HG02884 (cell line): ENCODE results near the gene FGGY.
"Not testable (repeated sequence)": the region's sequence is repeated elsewhere in the genome, so short reads cannot be mapped to it uniquely, and the experiment has no call there.

Experiments used
- ATAC-seq: cut with Tn5 transposase; IDR thresholded peaks from one replicate; pipeline ENCODE4 v1.9.1; 2021; ENCODE audit warnings: mild to moderate bottlenecking, moderate library complexity; ENCODE audit not compliant: unreplicated experiment

Gene FGGY

DNA sequence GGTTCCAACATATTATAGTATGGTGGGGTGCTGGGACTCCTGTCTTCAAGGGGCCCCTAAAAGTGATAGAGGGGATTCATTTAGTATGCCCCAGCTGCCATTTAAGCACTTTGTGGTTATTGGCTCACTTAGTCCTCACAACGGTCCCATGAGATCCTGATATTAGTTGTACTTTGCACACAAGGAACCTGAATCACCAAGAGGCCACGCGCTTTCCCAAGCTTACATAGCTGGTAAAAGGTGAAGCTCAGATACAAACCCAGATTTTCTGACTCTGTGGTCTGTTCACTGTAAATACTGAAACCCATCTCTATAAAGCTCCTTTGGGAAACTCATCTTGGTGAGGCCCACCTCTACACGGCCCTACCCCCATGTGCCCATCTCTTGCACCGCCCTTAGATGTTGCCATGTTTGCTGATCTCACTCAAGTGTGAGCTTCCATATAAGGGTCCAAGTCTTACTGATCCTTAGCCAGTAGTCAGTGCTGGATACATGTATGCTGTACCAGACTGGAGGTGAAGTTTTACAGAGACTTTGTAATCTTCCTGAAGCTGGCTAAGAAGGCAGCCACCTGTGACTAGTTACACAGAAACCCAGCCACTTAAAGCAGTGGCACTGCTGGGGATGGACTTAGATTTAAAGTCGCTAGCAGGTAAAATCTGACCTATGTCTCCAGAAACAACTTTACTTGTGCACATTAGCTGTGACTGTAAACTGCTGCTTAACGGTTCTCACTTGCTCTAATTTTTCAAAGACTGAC lies 393.5 kb downstream of the FGGY start:
- ATAC-seq: no peak

DNA sequence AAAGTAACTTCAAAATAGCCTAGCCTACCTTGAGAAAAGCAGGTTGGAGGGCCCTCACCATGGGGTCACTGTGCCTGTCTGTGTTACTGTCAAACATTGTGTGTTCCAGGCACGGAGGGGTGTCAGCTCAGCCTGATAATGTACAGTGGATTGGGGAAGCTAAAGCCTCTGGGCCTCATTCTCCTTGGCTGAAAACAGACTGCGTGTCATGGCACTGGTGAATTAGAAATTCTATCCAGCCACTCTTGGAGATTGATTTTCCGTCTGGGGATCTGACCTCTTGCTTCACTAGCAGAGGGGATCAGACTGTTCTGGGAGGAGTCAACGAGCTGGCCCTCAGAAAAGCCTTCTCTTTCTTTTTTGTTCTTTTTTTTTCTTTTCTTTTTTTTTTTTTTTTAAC lies 394.4 kb downstream of the FGGY start:
- no peak for ATAC-seq

DNA sequence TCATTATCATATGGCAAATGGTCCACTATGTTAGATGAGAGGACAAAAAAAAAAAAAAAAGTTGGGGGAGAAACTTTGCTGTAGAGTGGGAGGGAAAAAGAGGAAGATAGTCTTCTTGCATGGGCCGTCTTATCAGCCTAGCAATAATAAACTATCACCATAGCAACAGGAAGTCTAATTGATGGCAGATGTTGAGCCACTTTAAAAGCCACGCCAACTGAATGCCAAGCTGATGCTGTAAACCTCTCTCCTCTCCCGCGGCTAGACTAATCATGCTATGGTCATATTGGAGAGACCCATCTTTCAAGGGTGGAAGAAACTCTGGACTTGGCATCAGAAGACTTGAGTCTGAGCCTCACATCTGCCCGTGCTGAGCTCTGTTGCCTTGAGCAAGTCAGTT lies 395.7 kb downstream of the FGGY start:
- no peak for ATAC-seq

DNA sequence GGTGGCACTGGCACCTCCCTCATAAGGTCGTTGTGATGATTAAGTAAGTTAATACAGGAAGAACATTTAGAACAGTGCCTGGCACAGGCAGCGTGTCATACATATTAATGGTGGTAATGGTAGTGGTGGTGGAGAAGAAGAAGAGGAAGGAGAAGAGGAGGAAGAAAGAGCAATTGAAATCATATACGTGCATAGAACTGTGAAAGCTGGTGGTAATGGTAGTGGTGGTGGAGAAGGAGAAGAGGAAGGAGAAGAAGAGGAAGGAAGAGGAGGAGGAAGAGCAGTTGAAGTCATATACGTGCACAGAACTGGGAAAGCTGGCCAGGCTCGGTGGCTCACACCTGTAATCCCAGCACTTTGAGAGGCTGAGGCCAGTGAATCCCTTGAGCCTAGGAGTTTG lies 396.5 kb downstream of the FGGY start:
- no peak for ATAC-seq

DNA sequence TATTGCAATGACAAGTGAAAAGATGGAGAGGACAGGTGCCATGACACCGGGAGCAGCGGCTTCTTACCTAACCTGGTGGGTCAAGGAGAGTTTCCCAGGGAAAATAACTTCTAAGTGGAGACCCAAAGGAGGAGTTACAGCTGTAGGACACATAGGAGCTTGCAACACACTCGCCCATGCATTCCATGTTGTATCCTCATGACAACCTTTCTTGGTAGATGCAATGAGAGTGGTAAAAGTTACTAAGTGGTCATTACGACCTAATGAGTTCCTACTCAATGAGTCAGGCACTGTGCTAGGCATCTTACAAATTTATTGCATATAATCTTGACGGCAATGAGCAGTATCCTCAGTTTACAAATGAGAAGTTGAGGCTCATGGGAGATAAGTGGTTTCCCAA lies 398.4 kb downstream of the FGGY start:
- ATAC-seq: no peak

DNA sequence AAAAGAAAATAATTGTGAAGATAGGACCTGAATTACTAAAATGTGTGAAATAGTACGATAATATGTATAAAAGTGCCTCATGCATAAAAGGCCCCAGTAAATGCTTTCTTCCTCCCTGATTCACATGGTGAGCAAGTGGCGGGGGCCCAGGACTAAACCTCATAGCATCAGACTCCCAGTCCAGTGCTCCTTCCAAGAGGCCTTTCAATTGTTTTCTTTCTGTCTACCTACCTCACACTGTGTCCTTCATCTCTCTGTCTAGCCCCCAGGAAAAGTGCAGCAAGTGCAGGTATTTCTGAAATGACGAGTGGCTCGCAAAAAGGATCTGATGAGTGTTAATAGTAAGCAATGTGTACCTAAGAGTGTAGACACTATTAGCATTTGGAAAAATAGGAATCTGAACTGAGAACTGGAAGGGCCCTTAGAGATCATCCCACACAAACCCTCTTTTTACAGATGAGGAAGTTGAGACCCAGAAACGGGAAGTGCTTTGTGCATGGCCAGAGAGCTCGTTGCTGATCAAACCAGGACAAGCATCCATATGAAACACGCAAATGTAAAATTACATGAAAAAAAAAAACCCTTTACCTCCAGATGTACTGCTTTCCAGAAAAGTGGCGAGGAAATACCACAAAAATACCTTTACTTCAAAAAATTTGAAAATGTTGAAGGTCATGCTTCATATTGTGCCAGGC lies 399.7 kb downstream of the FGGY start:
- ATAC-seq: no peak

DNA sequence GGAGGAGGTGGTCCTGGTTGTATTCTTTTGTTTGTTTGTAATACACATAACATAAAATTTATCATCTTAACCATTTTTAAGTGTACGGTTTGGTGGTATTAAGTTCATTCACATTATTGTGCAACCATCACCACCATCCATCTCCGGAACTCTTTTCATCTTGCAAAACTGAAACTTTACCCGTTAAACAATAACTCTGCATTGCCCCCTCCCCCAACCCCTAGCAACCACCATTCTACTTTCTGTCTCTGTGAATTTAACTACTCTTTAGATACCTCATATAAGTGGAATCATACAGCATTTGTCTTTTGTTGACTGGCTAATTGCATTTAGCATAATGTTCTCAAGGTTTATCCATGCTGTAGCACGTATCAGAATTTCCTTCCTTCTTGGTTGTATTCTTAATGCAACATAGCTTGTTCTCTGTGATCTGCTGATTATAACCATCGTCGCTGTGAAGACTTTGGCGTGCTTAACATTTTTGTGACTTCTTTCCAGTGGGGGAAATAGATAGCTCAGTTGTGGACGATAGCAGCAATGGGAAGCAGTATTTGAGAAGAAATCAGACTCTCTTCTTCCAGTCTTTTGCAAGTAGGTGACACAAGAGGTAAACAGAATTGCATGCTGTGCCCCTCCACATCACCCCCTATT lies 400.4 kb downstream of the FGGY start:
- ATAC-seq: no peak

DNA sequence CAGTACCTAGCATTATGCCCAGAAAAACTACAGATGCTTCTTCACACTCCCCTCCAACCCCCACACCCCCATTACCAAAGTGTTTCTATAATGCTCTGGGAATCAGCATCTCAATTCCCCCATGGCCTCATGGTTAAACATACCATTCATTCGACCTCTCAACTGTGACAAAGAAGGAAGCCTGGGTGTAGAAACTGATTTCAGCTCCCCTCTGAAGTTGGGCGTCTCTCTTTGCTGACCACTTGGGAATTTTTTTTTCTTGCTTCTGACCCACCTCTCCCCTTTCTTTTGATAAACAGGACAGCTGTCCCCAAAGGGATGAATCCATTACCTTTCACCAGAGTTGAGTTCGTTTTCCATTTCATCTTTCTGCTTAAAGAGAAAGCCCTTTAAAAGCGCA lies 401.5 kb downstream of the FGGY start:
- ATAC-seq: no peak

DNA sequence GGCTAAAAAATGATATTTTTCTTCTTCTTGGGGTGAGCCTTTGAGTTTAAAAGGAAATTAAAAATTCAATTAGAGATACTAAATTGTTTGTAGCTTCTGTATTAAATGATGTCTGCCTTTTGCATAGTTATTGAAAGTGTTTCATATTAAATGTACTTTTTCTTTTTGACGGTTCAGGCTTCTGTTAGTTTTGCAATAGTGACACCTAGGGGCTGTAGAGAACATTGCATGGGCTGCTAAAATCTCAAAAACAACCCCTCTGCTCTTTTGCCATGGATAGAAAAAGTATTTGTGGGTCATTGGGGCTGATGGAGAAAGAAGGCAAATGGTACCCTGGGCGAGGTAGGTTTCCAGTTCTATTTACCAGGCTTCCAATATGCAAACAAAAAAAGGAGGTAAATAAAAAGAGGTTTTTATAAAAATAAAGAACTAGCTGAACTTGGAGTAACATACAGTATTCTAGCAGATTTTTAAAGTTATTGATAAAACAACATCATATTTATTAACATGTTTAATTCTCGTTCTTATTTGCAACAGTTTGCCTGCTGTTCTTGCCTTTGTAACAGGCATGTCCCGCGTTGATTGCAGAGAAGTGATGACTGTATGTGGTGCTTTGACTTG lies 402.4 kb downstream of the FGGY start:
- no peak for ATAC-seq

DNA sequence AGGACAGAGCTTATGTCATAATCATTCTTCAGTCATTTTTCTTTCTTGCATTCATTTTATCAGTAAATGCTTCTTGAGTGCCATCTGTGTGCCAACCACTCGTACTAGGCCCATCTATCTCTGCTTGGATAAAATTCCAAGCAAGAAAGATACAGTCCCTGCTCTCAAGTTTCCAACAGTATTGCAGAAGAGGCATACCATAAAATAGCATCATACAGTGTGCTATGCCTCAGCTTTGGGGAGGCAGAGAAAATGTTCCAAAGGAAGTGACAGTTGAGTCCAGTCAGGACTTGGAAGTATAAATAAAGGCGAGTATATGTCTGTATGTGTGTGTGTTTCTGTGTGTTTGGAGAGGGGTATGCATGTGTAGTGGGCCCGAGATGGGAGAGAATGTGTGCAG lies 404.5 kb downstream of the FGGY start:
- ATAC-seq: no peak

DNA sequence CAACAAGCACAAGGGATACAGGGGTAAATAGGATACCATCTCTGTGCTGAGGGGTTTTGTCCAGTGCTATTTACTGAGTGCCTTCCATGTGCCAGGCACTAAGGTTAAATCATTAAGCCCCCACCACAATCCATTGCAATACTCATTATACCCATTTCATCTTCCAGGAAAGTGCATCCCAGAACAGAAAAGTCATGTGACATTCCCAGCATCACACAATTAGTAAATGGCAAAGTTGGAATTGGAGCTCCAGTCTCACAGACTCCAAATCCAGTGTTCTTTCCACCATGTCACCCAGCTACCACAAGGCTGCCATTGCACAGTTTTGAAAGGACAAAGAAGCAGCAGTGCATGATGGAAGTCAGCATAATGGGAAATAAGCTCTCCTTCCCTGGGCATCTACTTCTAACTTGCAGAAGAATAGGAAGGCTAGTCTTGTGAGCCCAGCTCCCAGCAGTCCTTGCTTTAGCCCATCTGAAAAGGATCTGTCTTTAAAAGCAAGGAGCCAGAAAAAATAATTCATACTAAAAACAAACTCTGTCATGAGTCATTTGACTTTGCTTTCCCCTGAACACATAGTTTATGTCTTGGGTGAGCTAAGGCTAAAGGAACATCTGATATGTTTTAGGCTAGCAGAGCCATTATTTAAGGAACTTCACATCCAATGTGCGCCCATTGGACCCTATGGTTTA lies 406.5 kb downstream of the FGGY start:
- no peak for ATAC-seq

DNA sequence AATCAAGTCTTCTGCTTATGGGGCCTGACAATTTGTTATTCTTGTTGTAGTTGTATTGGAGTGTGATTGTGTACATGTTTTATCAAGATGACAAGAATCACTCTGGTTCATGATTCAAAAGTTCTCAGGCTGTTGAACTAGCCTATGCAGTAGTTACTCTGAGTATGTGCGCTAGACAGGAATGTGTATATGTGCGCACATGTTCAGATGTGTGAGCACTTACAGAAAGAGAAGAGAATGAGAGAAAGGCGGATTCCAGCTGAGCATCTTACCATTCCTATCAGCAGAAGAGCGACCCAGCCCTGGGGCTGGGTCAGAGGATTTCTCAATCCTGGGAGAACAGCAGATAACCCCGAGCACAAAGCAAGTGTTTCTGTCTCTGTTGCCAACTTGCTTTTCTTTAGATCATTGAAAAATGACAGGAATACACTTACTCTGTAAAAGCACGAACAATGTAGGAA lies 407.1 kb downstream of the FGGY start:
- ATAC-seq: no peak

DNA sequence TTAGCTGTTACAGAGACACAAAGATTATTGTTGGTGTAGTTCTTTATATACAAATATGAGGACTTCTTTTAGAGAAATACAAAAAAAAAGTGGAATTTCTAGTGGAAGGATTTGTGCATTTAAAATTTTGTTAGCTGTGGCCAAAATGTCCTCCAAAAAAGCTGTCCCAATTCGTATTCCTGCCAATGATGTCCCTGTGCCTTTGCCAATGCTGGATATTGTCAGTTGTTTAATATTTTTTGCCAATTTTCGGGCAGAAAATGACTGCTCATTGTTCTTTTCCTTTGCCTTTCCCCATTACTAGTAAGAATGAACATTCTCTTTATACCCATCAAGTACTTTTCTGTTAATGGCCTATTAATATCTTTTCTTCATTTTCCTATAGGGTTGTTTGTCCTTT lies 407.8 kb downstream of the FGGY start:
- no peak for ATAC-seq

DNA sequence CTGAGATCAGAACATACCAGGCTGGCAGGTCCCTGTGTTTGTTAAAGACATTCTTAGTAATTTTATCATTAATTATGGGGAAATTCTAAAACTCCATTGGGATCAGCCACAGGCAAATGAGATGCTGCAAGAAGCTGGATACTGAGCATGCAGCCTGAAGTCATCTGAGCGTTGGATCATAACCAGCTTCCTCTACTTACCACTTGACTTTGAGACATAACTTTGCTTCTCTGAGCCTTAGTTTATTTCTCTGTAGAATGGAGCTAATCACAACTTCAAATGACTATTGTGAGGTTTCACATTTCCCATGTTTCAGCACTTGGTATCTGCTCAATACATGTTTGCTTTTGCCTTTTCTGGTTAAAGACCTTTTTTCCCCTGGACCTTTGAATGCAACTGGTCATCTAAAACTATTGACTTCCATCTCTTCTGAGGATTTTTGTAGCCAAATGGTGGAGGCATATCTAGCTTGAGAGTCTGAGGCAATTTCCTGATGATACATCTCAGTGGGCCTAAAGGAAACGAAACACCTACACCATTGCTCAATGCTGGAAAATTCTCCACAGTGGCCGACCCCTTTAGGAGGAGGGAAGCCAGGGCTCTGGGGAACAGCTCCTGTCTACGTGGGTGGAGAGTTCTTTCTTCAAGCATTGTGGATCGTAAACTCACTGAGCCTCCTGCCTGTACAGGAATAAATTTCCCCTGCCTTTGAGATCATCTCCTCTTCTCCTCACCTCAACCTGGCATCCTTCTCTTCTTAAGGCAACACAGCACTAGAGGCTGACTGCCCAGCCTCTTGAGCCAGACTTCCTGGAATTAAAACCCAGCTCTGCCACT lies 408.8 kb downstream of the FGGY start:
- no peak for ATAC-seq

DNA sequence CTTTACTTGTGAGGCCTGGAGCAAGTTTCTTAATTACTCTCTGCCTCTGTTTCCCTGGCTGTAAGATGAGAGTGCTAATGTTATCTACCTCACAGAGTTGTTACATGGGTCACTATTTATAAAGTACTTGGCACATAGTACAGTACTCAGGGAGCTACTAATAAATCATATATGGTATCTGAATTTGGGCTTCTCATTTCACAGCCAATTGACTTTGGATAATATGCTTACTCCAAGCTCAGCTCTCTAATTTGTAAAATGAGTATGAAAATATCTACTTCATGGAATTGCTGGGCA lies 409.4 kb downstream of the FGGY start:
- ATAC-seq: no peak

DNA sequence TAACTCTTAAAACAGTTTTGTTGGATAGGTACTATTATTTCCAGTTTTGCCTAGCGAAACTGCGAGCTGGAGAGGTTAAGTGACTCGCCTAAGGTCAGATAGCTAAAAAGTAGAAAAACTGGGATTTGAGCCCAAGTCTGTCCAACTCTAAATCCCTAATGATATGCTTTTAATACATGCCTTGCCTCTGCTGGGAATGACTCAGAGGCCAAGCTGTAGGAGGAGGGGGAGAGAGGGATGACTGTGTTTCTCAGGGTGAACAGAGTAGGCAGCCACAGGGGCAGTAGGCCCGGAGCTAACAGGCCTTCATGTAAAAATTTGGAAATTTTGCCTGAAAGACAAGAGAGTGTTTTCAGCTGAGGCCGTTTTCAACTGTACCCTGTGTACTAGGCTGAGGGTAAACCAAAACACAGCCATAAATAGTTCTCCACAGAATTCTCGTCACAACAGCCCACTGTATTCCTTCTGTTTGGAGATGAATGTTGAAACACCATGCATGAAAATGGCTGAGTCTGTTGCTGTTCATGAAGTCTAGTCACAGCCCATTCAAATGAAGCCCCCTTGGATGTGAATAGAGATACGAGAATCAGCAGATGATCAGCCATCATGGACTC lies 410.4 kb downstream of the FGGY start:
- ATAC-seq: no peak

DNA sequence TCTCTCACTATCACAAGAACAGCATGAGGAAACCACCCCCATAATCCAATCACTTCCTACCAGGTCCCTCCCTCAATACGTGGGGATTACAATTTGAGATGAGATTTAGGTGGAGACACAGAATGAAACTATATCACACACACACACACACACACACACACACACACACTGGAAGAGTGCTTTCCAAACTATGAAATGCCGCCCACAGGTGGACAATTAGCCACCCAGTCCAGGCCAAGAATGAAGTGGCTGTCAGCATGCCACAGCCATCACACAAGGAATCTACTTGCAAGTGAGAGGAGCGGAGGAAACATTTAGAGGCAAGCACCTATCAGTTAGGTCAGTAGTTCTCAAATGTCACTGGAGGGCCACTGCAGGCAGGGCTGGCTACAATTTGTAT lies 412.4 kb downstream of the FGGY start:
- ATAC-seq: no peak

DNA sequence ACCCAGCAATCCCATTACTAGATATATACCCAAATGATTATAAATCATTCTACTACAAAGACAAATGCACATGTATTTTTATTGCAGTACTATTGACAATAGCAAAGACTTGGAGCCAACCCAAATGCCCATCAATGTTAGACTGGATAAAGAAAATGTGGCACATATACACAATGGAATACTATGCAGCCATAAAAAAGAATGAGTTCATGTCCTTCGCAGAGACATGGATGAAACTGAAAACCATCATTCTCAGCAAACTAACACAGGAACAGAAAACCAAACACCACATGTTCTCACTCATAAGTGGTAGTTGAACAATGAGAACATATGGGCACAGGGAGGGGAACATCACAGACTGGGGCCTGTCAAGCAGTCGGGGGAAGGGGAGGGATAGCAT lies 414.0 kb downstream of the FGGY start:
- ATAC-seq: not testable (repeated sequence)

DNA sequence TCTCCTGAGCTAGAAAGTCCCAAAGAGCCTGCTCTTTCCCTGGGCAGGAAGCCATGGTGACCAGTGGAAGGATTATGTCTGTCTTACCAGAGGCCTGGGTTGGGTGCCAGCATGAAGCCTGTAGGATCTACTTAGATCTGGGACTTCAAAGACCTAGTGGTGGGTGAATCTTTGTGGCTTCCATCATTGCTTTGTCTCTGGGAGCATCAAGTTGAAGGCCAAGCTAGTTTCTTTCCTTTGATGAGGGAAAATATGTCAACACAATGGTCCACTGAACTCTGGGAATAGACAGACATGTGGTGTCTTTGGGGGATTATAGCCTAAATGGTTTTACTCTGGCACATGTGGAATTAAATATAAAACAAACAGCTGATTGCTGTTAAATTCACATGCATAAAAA lies 417.3 kb downstream of the FGGY start:
- no peak for ATAC-seq

DNA sequence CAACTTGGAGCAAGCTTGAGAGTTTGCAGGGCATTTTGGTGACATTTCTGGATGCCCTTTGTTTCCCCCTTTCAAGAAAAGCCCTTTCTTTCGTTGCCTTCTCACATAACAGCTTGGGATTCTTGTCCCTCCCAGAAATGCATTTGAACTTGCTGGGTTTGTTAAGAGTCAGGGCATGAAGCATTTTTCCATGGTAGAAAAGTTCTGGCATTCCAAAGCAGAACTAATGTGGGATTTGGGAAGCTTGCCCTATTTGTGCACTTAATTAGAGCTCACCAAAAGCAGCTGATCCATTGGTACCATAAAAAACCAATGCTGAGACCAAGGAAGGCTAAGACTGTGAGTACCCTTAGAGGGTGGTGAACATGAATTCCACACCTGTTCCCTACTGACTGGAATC lies 418.1 kb downstream of the FGGY start:
- no peak for ATAC-seq
